CD4-positive, alpha-beta T cell (primary cell): Measurements from ENCODE around the gene MMP24OS. TPM values are rescaled to one million over a fixed set of nuclear protein-coding genes. Genes with fewer than 3 reads are reported as not detected.

Experiments used
- ATAC-seq: fragments of 200-7000 bp; cut with Tn5 transposase; one replicate; pipeline ENCODE4 v1.10.0; 2022; ENCODE audit warnings: mild to moderate bottlenecking; ENCODE audit not compliant: poor library complexity
- CTCF ChIA-PET: fragments of 350-600 bp; sonication (Branson Sonifier 250); formaldehyde crosslinking; loops from one replicate; lab custom pipeline; 2021; ENCODE audit warnings: antibody characterized with exemption, inconsistent platforms; lab: Charles Lee
- POLR2A ChIA-PET: fragments of 350-600 bp; sonication (Branson Sonifier 250); formaldehyde crosslinking; loops from one replicate; lab custom pipeline; 2021; ENCODE audit warnings: antibody characterized with exemption, inconsistent platforms; lab: Charles Lee
- DNase-seq, 14 experiments: peaks; one replicate each; pipeline ENCODE4 v3.0.0-alpha.2; 2013 to 2020; ENCODE audit warnings: mixed read lengths in 2 of 14
- H3K27ac ChIP-seq, 2 donors: one replicate each; pipeline versions ENCODE4 v1.5.1 to v1.7.0; 2013; ENCODE audit warnings: low read length in 2 of 2, low read depth in 1 of 2, mild to moderate bottlenecking in 1 of 2
- H3K27me3 ChIP-seq, 2 experiments: 1 replicate in 1 of 2; 2 replicates in 1 of 2; pipeline versions ENCODE4 v1.6.1 to v1.7.0; 2013; ENCODE audit warnings: low read length in 2 of 2, control low read depth in 1 of 2, mild to moderate bottlenecking in 1 of 2, moderate library complexity in 1 of 2; ENCODE audit not compliant: insufficient read depth in 2 of 2, control insufficient read depth in 1 of 2
- H3K36me3 ChIP-seq: one replicate; pipeline ENCODE4 v1.6.1; 2013; ENCODE audit warnings: low read length, control low read depth; ENCODE audit not compliant: insufficient read depth
- H3K4me1 ChIP-seq: one replicate; pipeline ENCODE4 v1.6.1; 2013; ENCODE audit warnings: low read length, control low read depth; ENCODE audit not compliant: insufficient read depth
- H3K4me3 ChIP-seq: one replicate; pipeline ENCODE4 v1.5.1; 2013; ENCODE audit warnings: mild to moderate bottlenecking, low read length, moderate library complexity
- H3K9me3 ChIP-seq, 2 experiments: 1 replicate in 1 of 2; 2 replicates in 1 of 2; pipeline versions ENCODE4 v1.6.1 to v1.7.0; 2013; ENCODE audit warnings: low read length in 2 of 2, mild to moderate bottlenecking in 2 of 2, control low read depth in 1 of 2, moderate library complexity in 1 of 2; ENCODE audit not compliant: control insufficient read depth in 1 of 2, insufficient read depth in 1 of 2
- H3K27ac Mint-ChIP-seq: one replicate; pipeline ENCODE4 v1.8.0; 2020; ENCODE audit warnings: mixed read lengths
- H3K27me3 Mint-ChIP-seq: one replicate; pipeline ENCODE4 v1.8.0; 2021; ENCODE audit warnings: mixed read lengths
- H3K36me3 Mint-ChIP-seq: one replicate; pipeline ENCODE4 v1.8.0; 2021; ENCODE audit warnings: low read depth, mixed read lengths
- H3K4me1 Mint-ChIP-seq: one replicate; pipeline ENCODE4 v1.8.0; 2021; ENCODE audit warnings: low read depth, mixed read lengths
- H3K4me3 Mint-ChIP-seq: one replicate; pipeline ENCODE4 v1.8.0; 2020; ENCODE audit warnings: mild to moderate bottlenecking, mixed read lengths
- H3K9me3 Mint-ChIP-seq: one replicate; pipeline ENCODE4 v1.8.0; 2020; ENCODE audit warnings: mixed read lengths
- intact Hi-C, 2 experiments: fragments of 100-400 bp; cut with DNase I in 1 of 2; cut with micrococcal nuclease in 1 of 2; formaldehyde crosslinking; loops; one replicate each; pipeline versions ENCODE4 v1.15.1 to v1.9.0; 2023 to 2025; cut with DNase I, micrococcal nuclease
- total RNA-seq, 174 experiments: library from RNA in 2 of 174; stranded (reverse) in 2 of 174; gene quantifications; one replicate each; pipeline ENCODE4 v1.2.3 and lab custom pipeline; 2021 to 2026
- TF ChIP-seq, protein P1 (sequence below): fragments of 200-600 bp; IDR thresholded peaks from one replicate; pipeline ENCODE4 v1.8.0; 2022; ENCODE audit warnings: antibody characterized with exemption, mild to moderate bottlenecking

MMP24OS gene
- total RNA-seq, 2 experiments from 2014 or later: 71.8 to 74.8 TPM

DNA sequence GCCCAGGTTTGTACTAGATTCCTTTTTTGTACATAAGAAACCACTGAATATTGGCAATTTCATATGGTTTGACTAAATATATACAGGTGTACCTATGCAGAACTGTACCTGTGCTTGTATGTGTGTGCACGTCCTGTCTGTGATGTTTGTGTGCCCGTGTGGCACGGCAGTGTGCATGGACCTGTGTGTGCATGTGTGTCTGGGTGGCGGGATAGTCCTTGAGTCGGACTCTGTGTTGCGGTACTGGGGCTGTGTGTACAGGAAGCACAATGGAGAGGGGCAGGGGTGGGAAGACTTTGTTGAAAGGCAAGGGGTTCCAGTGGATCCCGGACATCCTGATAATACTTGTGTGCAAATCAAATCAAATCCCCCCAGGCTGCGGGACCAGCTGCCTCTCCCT lies 17.8 kb upstream of the MMP24OS start:
- intact Hi-C loops: no loop called here
- Mint-ChIP-seq H3K27me3 (no peaks in the 10 kb centered on the region), H3K4me3 (no peak overlapping the region), H3K36me3 (no peaks in the 10 kb centered on the region), H3K27ac (no peak overlapping the region), H3K9me3 (no peaks in the 10 kb centered on the region), H3K4me1 (no peaks in the 10 kb centered on the region)
- ATAC-seq (no peak), DNase-seq (no peak)
- TF ChIP-seq, protein P1, sequence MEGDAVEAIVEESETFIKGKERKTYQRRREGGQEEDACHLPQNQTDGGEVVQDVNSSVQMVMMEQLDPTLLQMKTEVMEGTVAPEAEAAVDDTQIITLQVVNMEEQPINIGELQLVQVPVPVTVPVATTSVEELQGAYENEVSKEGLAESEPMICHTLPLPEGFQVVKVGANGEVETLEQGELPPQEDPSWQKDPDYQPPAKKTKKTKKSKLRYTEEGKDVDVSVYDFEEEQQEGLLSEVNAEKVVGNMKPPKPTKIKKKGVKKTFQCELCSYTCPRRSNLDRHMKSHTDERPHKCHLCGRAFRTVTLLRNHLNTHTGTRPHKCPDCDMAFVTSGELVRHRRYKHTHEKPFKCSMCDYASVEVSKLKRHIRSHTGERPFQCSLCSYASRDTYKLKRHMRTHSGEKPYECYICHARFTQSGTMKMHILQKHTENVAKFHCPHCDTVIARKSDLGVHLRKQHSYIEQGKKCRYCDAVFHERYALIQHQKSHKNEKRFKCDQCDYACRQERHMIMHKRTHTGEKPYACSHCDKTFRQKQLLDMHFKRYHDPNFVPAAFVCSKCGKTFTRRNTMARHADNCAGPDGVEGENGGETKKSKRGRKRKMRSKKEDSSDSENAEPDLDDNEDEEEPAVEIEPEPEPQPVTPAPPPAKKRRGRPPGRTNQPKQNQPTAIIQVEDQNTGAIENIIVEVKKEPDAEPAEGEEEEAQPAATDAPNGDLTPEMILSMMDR: no peak
- ChIA-PET POLR2A (interaction anchor here (0.6 kb wide), 1 partner anchor 195 kb away, joined by 3 read pairs; no protein-coding TSS in a partner anchor), CTCF (no interaction called here)
- H3K4me1 ChIP-seq: no peaks in the 10 kb centered on the region
- H3K9me3 ChIP-seq: no peaks in the 10 kb centered on the region
- no peak overlapping the region for H3K4me3 ChIP-seq
- H3K27ac ChIP-seq: no peak overlapping the region
- no peaks in the 10 kb centered on the region for H3K27me3 ChIP-seq
- H3K36me3 ChIP-seq: no peaks in the 10 kb centered on the region

DNA sequence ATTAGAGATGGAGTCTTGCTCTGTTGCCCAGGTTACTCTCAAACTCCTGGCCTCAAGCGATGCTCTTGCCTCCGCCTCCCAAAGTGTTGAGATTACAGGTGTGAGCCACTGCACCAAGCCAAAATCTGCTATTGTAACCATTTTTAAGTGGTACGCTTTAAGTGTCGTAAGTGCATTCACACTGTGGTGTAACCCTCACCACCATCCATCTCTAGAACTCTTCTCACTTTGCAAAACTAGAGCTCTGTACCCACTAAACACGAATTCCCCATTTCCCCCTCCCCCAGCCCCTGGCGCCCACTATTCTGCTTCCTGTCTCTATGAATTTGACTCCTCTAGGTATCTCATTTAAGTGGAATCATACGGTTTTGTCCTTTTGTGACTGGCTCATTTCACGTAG lies 17.1 kb upstream of the MMP24OS start:
- Mint-ChIP-seq H3K36me3 (no peaks in the 10 kb centered on the region), H3K27me3 (no peaks in the 10 kb centered on the region), H3K4me3 (no peak overlapping the region), H3K27ac (no peak overlapping the region), H3K4me1 (no peaks in the 10 kb centered on the region), H3K9me3 (no peaks in the 10 kb centered on the region)
- no peaks in the 10 kb centered on the region for H3K4me1 ChIP-seq
- H3K27me3 ChIP-seq: no peaks in the 10 kb centered on the region
- H3K36me3 ChIP-seq: no peaks in the 10 kb centered on the region
- ATAC-seq (no peak), DNase-seq (no peak)
- CTCF ChIA-PET: interaction anchor here (0.7 kb wide), 1 partner anchor 53 kb away, joined by 3 read pairs; no protein-coding TSS in a partner anchor
- POLR2A ChIA-PET: interaction anchor here (0.6 kb wide), 1 partner anchor 196 kb away, joined by 3 read pairs; no protein-coding TSS in a partner anchor
- intact Hi-C loops: no loop called here
- H3K4me3 ChIP-seq: no peak overlapping the region
- H3K27ac ChIP-seq: no peak overlapping the region
- TF ChIP-seq, protein P1: no peak
- no peaks in the 10 kb centered on the region for H3K9me3 ChIP-seq

DNA sequence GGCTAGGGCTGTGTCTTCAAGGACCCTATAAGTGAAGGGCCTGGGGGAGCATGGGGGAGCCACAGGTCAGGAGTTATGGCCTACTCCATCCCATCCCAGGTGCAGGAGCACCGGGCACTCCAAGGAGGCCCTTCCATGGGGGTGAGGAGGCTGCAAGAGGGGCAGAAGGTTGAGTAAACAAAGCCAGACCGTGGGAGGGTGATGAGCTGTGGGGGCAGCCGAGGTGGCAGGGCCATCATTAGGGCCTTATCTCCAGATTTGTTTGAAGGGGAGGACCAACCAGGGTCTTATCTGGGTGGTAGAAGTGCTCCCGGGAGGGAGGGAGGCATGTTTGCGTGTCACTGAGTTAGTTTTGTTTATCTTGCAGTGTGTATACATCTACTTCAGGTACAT lies 16.4 kb upstream of the MMP24OS start:
- Histone ChIP-seq H3K4me1 (no peaks in the 10 kb centered on the region), H3K9me3 (no peaks in the 10 kb centered on the region), H3K27me3 (no peaks in the 10 kb centered on the region), H3K27ac (no peak overlapping the region), H3K4me3 (no peak overlapping the region), H3K36me3 (no peaks in the 10 kb centered on the region)
- no peaks in the 10 kb centered on the region for H3K9me3 Mint-ChIP-seq
- H3K4me3 Mint-ChIP-seq: no peak overlapping the region
- no peaks in the 10 kb centered on the region for H3K4me1 Mint-ChIP-seq
- H3K27ac Mint-ChIP-seq: no peak overlapping the region
- ChIA-PET CTCF (interaction anchor here (0.7 kb wide), 1 partner anchor 52 kb away, joined by 3 read pairs; no protein-coding TSS in a partner anchor), POLR2A (no interaction called here)
- DNase-seq: no peak
- no peaks in the 10 kb centered on the region for H3K27me3 Mint-ChIP-seq
- no peaks in the 10 kb centered on the region for H3K36me3 Mint-ChIP-seq
- intact Hi-C loops: no loop called here
- ATAC-seq: no peak
- TF ChIP-seq, protein P1: no peak
